HG02588 (cell line): ENCODE data around the gene SMIM33.
"Not testable (repeated sequence)": the region's sequence is repeated elsewhere in the genome, so short reads cannot be mapped to it uniquely, and the experiment has no call there.

ENCODE experiments used
- ATAC-seq: cut with Tn5 transposase; IDR thresholded peaks from one replicate; pipeline ENCODE4 v1.9.1; 2021; ENCODE audit warnings: mild to moderate bottlenecking, moderate library complexity; ENCODE audit not compliant: unreplicated experiment

SMIM33 gene

GRCh38 chr5:139456776-139457175 lies 14.0 kb upstream of the SMIM33 start:
- ATAC-seq = no peak

GRCh38 chr5:139457241-139457640 lies 13.6 kb upstream of the SMIM33 start:
- no peak for ATAC-seq

GRCh38 chr5:139457653-139458306 lies 13.0 kb upstream of the SMIM33 start:
- ATAC-seq = no peak

- peak; percentile 42 for ATAC-seq
These were observed 12.0 kb upstream of the SMIM33 start for GRCh38 chr5:139458580-139459407.

- ATAC-seq = no peak
These were observed 11.3 kb upstream of the SMIM33 start for GRCh38 chr5:139459451-139459934.

- no peak for ATAC-seq
These were observed 10.3 kb upstream of the SMIM33 start for GRCh38 chr5:139460455-139460854.

GRCh38 chr5:139461176-139461575 lies 9.6 kb upstream of the SMIM33 start:
- ATAC-seq = no peak

GRCh38 chr5:139461698-139462097 lies 9.1 kb upstream of the SMIM33 start:
- no peak for ATAC-seq

GRCh38 chr5:139462586-139463276 lies 8.1 kb upstream of the SMIM33 start, which contains the start of gene ECSCR:
Gene ECSCR (minus strand): TSS chr5:139462743. CDS start chr5:139462670, 73 bp downstream.
- no peak for ATAC-seq

GRCh38 chr5:139468421-139468931 lies 2.3 kb upstream of the SMIM33 start:
- ATAC-seq = no peak

- ATAC-seq = no peak
These were observed 1.7 kb downstream of the SMIM33 start for GRCh38 chr5:139472386-139473030.

GRCh38 chr5:139473105-139473504 lies 2.3 kb downstream of the SMIM33 start:
- ATAC-seq = no peak

- no peak for ATAC-seq
These were observed 2.8 kb downstream of the SMIM33 start for GRCh38 chr5:139473565-139473964.

- no peak for ATAC-seq
These were observed 4.3 kb downstream of the SMIM33 start for GRCh38 chr5:139474890-139475791.

GRCh38 chr5:139475865-139476617 lies 5.2 kb downstream of the SMIM33 start:
- ATAC-seq = no peak

GRCh38 chr5:139478657-139479423 lies 8.0 kb downstream of the SMIM33 start:
- ATAC-seq = not testable (repeated sequence)

- not testable (repeated sequence) for ATAC-seq
These were observed 8.9 kb downstream of the SMIM33 start for GRCh38 chr5:139479729-139480128.

- no peak for ATAC-seq
These were observed 10.3 kb downstream of the SMIM33 start for GRCh38 chr5:139481122-139481533.
